ENCODE measurements around the gene LALBA.
"Not testable (repeated sequence)": the region's sequence is repeated elsewhere in the genome, so short reads cannot be mapped to it uniquely, and the experiment has no call there.

Gene LALBA

DNA sequence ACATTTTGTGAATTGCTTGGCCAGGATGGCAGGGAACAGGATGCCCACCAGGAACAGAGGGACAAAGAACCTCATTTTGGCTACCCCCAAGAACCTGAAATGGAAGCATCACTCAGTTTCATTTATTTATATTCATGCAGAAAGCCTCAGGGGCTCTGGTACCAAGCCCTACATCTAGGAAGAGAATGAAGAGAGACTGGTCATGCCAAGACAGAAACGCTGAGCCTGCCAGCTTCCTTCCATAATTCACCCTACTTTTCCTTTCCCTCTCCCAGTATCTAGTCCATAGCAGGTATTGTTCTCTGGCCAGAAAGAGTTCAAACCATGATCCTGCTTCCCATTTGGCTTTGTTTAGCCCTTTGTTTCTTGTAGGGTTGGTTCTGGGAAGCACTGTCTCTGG is at the start of gene LALBA:
TSS of gene LALBA (minus strand) at position 101 of the 400 bp plus-strand sequence. CDS start at position 75, 26 bp downstream.
- no peak for DNase-seq
- intact Hi-C loops (cut with DNase I): no loop called here

DNA sequence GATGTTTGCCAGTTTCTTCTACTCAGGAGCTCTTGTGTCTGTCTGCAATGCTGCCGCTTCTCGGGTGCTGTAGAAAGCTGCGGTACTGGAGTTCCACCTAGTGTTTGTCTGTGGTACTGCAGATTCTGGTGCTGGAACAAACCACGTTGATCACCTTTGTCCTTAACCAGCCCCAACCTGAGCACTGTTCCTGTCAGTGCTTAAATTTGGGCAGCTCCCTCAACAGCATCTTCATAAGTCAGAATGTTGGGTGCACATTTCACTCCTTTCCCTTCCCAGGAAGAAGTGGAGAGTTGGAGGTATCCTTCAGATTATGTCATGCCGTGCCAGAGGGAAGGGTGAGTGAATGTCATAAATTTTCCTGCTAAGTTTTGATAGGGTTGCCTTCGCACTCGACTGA is 48.7 kb upstream of the LALBA start:
- intact Hi-C loops (cut with DNase I): no loop called here
- peak; percentile 46 to 94 (median 71) for DNase-seq

DNA sequence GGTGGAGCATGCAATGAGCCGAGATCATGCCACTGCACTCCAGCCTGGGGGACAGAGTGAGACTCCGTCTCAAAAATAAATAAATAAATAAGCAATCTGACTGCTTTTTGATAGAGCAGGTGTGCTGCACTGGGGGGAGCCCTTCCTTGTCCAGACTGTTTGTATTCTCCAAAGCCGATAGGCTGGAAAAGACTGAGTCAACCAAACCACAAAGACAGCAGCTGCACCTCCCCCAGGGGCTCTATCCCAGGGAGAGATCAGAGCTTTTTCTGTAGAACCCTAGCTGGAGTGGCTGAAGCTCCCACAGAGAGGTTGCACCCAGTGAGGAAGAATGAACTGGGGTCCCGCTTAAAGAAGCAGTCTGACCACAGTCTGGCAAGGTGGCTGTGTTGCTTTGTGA is 45.8 kb upstream of the LALBA start:
- intact Hi-C loops (cut with DNase I): no loop called here
- no peak for DNase-seq

DNA sequence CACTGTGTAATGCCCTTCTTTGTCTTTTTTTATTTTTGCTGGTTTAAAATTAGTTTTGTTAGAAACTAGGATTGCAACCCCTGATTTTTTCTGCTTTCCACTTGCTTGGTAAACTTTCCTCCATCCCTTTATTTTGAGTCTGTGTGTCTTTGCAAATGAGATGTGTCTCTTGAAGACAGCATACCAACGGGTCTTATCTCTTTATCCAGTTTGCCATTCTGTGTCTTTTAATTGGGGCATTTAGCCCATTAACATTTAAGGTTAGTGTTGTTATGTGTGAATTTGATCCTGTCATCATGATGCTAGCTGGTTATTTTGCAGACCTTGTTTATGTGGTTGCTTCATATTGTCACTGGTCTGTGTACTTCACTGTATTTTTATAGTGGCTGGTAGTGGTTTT is 43.5 kb upstream of the LALBA start:
- no peak for DNase-seq
- intact Hi-C loops (cut with DNase I): no loop called here

DNA sequence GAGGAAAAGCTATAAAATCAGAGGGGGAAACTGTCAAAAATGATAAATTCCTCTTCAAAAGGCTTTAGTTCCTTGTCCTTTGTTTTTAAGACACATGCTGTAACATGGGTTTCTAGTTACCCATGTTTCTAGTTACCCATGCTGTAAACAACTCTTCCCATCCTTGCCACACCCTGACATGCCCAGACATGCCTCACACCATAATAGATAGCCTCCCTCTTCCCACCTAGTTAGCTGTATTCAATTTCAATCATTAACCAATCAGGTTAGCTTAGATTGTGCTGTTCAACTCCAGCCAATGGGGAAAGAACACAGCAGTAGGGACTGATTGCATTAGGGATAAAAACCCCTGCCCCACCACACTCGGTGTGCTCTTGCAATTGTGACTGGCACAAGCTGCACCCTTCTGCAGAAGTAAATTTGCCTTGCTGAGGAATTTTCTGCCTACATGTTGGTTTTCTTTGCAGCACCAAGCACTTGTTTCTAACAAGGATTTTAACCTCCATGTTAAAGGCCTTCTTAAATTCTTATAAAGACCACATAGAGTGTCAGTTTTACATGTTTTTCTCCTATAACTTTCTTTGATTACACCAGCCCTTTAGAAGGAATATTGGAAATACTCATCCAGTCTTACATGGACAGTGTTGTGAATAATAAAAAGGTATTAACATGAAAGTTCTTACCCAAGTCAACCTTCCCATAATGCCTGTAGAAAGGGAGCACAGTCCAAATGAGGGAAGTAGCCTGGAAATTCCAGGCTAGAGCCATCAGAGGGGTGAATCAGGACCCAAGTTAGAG is 32.5 kb upstream of the LALBA start:
- intact Hi-C loops (cut with DNase I): no loop called here
- DNase-seq: no peak

DNA sequence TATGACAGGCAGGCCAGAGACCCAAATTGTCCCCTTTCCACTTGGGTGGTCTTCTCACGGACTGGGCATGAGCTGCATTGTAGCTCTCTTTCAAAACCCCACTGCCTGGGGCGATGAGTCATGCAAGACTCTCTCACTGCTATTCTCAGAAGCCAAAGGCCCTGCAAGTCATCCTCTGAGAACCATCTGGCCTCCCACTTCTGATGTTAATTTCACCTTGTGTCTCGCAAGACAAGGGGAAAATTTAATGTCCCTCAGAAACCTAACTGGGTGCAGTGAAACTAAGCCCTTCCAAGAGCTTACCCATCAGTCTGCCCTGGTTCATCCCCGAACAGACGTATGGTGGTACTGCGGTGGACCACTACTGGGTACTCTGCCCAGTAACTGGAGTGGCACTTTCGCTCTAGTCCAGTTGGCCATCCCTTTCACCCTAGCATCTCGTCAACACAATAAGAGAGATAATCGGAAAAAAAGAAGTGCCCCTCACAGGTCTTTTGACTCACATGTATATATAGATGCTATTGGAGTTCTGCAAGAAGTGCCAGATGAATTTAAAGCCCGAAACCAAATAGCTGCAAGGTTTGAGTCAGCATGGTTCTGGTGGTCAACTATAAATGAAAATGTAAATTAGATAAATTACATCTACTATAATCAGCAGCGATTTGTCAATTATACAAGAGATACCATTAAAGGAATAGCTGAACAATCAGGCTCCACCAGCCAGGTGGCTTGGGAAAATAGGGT is 31.3 kb upstream of the LALBA start:
- intact Hi-C loops (cut with DNase I): no loop called here
- no peak for DNase-seq

DNA sequence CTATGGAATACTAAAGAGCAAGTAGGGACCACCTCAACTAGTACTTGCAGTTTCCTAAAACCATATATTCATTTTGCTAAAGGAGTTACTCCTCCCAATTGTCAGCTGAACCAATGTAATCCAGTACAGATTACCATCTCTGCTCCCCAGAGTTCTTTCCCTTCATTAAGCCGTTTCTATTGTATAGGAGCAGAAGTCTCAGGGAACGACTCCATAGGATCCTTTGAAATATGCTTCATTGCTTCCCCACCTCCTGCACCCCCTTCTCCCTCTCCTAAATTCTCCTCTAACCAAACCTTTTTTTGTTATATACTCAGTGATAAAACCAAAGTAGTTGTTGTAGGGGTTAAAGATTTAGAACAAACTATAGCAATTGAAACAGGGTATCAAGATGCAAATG is 30.7 kb upstream of the LALBA start:
- intact Hi-C loops (cut with DNase I): no loop called here
- DNase-seq: no peak

DNA sequence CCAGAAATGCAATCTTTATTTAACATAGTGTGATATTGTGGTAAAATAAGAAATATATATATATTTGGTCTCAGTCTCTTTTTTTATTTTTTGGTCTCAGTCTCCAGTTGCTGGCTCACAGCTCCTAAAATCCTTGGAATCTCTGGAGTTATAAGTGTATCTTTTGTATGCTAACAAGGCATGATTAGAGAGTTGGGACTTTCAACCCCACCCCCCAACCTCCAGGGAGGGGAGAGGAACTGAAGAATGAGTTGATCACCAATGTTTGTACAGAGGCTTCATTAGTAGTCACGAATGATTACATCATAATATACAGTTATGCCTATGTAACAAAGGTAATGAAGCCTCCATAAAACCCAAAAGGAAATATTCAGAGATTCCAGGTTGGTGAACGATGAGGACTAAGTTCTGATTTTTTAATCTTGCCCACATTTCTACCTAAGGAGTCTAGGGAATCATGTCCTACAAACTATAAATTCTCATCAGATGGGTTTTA is 22.8 kb upstream of the LALBA start:
- intact Hi-C loops (cut with DNase I): no loop called here
- no peak for DNase-seq

DNA sequence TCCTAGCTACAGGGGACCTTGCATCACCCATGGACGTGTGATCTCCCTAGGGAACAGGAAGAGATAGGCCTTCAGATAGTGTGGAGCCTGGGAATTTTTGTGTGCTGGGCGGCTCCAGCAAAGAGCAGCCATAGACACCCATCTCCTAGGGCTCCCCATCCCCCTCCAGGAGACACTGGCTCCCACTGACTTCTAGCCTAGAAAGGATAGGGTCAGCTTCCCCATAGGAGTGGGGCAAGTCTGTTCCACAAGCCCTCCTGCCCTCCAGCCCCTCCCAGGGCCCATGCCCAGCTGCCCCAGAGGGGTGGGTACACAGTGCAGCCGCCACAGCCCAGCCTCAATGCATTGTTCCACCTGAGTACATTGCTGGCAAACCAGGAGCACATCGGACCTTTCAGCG is 16.5 kb upstream of the LALBA start:
- no peak for DNase-seq
- intact Hi-C loops (cut with DNase I): no loop called here

DNA sequence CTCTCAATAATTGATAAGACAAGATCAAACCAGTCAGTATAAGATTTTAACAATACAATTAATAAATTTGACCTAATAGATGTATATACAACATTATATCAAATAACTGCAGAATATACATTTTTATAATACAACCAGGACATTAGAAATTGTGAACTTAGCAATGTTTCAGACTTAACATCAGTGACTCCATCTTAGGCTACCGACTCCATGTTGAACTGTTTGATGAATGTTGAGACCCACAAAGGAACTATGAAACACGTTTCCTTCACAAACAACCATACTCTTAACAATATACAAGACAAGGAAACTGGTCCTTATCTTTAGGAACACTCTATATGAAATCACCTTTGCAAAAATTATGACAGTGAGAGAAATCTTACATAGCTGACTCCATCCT is 13.9 kb upstream of the LALBA start:
- intact Hi-C loops (cut with DNase I): no loop called here
- DNase-seq: no peak

DNA sequence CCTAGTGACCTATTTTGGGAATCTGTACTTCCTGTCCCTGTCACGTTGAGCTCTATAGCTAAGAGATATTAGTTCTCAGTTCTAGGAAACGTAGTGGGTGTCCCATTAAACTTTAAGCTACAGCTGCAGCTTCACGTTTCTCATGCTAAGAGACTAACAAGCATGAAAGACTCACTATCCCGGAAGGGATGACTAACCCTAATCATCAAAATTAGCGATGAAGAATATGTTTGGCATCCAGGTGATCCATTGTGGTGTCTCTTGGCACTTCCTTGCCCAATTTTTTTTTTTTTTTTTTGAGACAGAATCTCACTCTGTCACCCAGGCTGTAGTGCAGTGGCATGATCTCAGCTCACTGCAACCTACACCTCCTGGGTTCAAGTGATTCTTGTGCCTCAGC is 11.0 kb upstream of the LALBA start:
- intact Hi-C loops (cut with DNase I): no loop called here
- no peak for DNase-seq

DNA sequence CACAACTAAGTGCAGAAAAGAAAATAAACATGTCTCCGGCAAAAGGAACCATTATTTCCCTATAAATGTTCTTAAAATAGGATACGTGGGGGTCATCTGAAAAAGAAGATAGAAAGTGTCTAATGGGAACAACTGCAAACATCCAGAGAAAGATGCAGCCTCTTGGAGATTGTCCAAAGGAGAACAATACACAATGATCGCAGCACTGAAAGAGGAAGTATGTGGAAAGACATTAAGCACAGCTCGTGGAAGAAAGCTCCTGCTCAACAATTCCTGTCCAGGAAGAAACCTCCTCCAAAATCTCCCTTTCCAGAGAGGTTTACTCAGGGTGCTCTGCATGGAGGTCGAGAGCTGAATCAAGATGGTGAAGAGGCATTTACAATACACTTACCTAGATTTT is 2.5 kb upstream of the LALBA start:
- DNase-seq: no peak
- intact Hi-C loops (cut with DNase I): no loop called here

DNA sequence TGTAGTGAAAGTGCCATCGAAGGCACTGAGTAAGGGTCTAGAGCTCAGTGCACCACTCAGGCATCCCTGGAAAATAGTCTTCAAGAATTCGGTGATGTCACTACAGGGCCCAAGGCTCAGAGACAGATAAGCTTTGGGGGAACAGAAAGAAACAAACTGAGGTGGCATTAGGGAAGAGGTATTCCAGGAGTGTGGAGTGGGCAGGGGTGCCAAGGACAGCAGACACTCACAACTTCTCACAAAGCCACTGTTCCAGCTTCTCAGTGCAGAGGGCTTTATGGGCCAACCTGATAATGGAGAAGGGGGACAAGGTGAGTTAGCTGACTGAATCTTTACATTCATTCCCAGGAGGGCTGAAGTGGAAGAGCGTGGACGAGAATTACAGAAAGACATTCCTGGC is 2.1 kb downstream of the LALBA start:
- no peak for DNase-seq
- intact Hi-C loops (cut with DNase I): no loop called here

DNA sequence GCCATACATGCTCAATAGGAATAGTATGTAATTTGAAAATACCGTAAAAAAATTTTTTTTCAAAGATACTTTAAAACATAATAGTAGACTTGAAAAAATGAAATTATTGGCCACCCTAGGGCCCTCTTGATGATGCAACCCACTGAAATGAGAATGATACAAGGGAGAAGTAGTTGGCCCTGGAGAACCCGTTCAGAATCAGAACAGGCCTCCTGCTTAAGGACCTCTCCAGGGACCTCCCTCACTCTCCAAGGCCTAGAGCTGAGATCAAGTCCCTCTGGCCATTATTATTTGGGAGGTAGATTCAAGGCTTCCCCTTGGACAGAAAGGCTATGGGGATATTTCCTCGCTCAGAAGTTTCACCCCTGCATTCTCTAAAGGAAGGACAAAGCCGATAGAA is 11.9 kb downstream of the LALBA start:
- no peak for DNase-seq
- intact Hi-C loops (cut with DNase I): no loop called here

DNA sequence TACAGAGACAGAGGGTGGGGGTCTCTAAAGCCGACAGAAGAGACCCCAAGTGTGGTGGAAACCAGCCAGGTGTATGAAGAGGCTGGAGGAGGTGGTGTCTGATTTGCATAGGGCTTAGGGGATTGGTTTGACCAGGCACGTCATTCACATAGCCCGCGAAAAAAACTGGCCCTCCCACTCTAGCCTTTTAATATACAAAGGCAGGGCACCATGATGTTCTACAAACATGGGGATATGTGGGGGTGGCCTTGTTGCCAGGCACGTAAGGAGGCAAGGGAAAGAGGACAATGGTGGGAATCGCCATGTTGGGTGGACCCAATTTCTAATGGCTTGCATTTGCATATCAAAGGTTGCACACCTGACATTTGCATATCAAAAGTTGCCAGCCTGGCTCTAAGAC is 13.2 kb downstream of the LALBA start:
- no peak for DNase-seq
- intact Hi-C loops (cut with DNase I): no loop called here

DNA sequence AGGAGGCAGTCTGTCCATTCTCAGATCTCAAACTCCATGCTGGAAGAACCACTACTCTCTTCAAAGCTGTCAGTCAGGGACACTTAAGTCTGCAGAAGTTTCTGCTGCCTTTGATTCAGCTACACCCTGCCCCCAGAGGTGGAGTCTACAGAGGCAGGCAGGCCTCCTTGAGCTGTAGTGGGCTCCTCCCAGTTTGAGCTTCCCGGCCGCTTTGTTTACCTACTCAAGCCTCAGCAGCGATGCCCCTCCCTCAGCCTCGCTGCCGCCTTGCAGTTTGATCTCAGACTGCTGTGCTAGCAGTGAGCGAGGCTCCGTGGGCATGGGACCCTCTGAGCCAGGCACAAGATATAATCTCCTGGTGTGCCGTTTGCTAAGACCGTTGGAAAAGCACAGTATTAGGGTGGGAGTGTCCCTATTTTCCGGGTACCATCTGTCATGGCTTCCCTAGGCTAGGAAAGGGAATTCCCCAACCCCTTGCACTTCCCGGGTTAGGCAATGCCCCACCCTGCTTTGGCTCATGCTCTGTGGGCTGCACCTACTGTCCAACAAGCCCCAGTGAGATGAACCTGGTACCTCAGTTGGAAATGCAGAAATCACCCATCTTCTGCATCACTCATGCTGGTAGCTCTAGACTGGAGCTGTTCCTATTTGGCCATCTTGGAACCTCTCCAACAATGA is 16.0 kb downstream of the LALBA start:
- intact Hi-C loops (cut with DNase I): not testable (repeated sequence)

DNA sequence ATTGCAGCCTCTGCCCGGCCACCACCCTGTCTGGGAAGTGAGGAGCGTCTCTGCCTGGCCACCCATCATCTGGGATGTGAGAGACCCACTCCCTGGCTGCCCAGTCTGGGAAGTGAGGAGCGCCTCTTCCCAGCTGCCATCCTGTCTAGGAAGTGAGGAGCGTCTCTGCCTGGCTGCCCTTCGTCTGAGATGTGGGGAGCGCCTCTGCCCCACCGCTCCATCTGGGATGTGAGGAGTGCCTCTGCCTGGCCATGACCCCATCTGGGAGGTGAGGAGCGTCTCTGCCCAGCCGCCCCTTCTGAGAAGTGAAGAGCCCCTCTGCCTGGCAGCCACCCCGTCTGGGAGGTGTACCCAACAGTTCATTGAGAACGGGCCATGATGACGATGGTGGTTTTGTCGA is 18.2 kb downstream of the LALBA start:
- intact Hi-C loops (cut with DNase I): not testable (repeated sequence)
- peak in 1 of 10 donors; percentile 75 for DNase-seq

More for the DNA sequence above, 16.0 kb downstream of the LALBA start:
- DNase-seq: not testable (repeated sequence)

DNA sequence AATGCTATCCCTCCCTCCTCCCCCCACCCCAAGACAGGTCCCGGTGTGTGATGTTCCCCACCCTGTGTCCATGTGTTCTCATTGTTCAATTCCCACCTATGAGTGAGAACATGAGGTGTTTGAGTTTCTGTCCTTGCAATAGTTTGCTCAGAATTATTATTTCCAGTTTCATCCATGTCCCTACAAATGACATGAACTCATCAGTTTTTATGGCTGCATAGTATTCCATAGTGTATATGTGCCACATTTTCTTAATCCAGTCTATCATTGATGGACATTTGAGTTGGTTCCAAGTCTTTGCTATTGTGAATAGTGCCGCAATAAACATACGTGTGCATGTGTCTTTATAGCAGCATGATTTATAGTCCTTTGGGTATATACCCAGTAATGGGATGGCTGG is 22.8 kb downstream of the LALBA start:
- intact Hi-C loops (cut with DNase I); DNase-seq: not testable (repeated sequence)

DNA sequence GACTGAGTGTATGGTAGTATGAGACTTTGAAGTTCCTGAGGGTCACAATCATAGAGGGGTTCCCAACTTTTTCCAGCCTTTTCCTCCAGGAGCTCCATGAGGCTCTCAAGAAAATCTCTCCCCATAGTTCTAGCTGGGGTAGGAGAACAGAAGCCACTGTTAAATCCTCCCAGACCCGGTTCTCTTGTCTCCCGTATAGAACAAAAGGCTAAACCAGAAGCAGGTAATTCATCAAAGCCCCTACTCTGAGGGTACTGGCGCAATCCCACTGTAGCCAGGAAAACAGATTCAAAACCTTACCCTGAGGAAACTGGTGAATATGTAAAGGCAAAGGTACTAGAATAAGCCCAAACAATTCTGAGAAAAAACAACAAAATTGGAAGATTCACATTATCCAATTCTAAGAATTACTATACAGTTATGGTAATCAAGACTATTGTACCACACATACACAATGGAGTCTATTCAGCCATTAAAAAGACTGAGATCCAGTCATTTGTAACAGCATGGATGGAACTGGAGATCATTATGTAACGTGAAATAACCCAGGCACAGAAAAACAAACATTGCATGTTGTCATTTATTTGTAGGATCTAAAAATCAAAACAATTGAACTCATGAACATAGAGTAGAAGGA is 23.9 kb downstream of the LALBA start:
- no peak for DNase-seq
- intact Hi-C loops (cut with DNase I): no loop called here

DNA sequence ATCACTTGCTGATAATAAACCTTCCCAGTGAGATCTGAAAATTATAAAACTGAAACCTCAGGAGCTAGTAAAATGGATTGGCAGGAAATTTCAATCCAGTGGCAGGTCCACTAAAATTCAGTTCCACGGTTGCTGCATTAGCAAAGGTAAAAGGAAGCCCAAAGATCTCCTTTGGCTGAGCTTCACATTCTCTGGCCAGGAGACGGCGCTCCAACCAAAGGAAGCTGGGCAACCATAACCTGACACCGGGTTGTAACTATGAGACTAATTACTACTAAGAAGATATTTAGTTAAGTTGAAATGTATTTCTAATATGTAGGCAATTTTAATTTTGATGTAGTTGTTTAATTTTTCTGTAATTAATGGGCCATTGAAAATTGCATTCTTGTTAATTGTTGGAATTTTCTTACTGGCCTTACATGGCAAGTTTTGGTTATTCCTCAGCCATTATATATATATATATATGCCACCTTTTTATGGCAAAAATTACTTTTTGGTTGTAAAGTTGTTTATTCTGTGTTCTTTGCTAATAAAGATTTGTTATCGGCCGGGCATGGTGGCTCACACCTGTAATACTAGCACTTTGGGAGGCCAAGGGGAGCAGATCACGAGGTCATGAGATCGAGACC is 27.4 kb downstream of the LALBA start:
- intact Hi-C loops (cut with DNase I): no loop called here
- peak in 7 of 10 donors; percentile 12 to 88 (median 45) for DNase-seq

All from posterior cingulate gyrus (tissue), 11 donors.